HL-60 (cell line): ENCODE results near the gene DNAH7.

Experiments
- GABPA ChIP-seq: IDR thresholded peaks from 2 replicates; pipeline ENCODE4 v1.6.1; 2012; ENCODE audit warnings: low read depth
- TF ChIP-seq, protein P1 (sequence below): IDR thresholded peaks from one replicate; pipeline ENCODE4 v1.5.1; 2011; ENCODE audit warnings: low read length, control low read depth, inconsistent platforms; ENCODE audit not compliant: insufficient read depth

DNA sequence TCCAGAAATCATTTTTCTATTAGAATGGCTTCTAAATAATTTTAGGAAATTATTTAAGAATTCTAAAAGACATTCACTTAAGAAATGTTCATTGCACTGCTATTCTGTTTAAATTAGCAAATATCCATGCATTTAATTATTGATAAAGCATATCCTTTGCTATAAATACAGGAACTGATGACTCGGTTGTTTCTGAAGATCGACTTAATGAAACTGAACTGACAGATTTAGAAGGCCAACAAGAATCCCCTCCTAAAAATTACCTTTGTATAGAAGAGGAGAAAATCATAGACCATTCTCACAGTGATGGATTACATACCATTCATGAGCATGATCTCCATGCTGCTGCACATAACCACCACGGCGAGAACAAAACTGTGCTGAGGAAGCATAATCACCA is 352.2 kb downstream of the DNAH7 start:
- TF ChIP-seq, protein P1, sequence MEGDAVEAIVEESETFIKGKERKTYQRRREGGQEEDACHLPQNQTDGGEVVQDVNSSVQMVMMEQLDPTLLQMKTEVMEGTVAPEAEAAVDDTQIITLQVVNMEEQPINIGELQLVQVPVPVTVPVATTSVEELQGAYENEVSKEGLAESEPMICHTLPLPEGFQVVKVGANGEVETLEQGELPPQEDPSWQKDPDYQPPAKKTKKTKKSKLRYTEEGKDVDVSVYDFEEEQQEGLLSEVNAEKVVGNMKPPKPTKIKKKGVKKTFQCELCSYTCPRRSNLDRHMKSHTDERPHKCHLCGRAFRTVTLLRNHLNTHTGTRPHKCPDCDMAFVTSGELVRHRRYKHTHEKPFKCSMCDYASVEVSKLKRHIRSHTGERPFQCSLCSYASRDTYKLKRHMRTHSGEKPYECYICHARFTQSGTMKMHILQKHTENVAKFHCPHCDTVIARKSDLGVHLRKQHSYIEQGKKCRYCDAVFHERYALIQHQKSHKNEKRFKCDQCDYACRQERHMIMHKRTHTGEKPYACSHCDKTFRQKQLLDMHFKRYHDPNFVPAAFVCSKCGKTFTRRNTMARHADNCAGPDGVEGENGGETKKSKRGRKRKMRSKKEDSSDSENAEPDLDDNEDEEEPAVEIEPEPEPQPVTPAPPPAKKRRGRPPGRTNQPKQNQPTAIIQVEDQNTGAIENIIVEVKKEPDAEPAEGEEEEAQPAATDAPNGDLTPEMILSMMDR, result no peak
- no peak for TF ChIP-seq GABPA
